GM23248 (cell line): ENCODE data around the gene DOK3. TPM values are rescaled to one million over a fixed set of nuclear protein-coding genes. Genes with fewer than 3 reads are reported as not detected.

ENCODE experiments used
- DNase-seq: peaks from one replicate; pipeline ENCODE4 v3.0.0-alpha.2; 2015
- H2AFZ ChIP-seq: fragments of 200-600 bp; sonication (generic); 2 replicates; pipeline ENCODE4 v1.6.1; 2016; ENCODE audit warnings: antibody characterized with exemption
- H3F3A ChIP-seq: fragments of 200-600 bp; sonication (generic); 2 replicates; pipeline ENCODE4 v1.6.1; 2016; ENCODE audit warnings: mild to moderate bottlenecking, antibody characterized with exemption, mixed run types; ENCODE audit not compliant: insufficient read depth
- H3K27ac ChIP-seq: fragments of 200-600 bp; sonication (generic); 2 replicates; pipeline ENCODE4 v1.5.1; 2016; ENCODE audit warnings: mild to moderate bottlenecking
- H3K27me3 ChIP-seq: fragments of 200-600 bp; sonication (generic); replicated peaks from 2 replicates; pipeline ENCODE4 v1.6.1; 2016; ENCODE audit warnings: mild to moderate bottlenecking; ENCODE audit not compliant: insufficient read depth
- H3K36me3 ChIP-seq: fragments of 200-600 bp; sonication (generic); 2 replicates; pipeline ENCODE4 v1.6.1; 2016; ENCODE audit warnings: low read depth, mild to moderate bottlenecking
- H3K4me1 ChIP-seq: fragments of 200-600 bp; sonication (generic); 2 replicates; pipeline ENCODE4 v1.6.1; 2016; ENCODE audit warnings: mild to moderate bottlenecking; ENCODE audit not compliant: insufficient read depth
- H3K4me2 ChIP-seq: fragments of 200-600 bp; sonication (generic); one replicate; pipeline ENCODE4 v1.6.1; 2016; ENCODE audit warnings: mild to moderate bottlenecking; ENCODE audit not compliant: unreplicated experiment
- H3K4me3 ChIP-seq: fragments of 200-600 bp; sonication (generic); 2 replicates; pipeline ENCODE4 v1.5.1; 2016; ENCODE audit warnings: mild to moderate bottlenecking
- H3K79me2 ChIP-seq: fragments of 200-600 bp; sonication (generic); 2 replicates; pipeline ENCODE4 v1.6.1; 2016; ENCODE audit warnings: mild to moderate bottlenecking; ENCODE audit not compliant: insufficient read depth
- H3K9ac ChIP-seq: fragments of 200-600 bp; sonication (generic); 2 replicates; pipeline ENCODE4 v1.6.1; 2016; ENCODE audit warnings: mild to moderate bottlenecking
- H3K9me2 ChIP-seq: fragments of 200-600 bp; sonication (generic); 2 replicates; pipeline ENCODE4 v1.6.1; 2016; ENCODE audit warnings: mixed run types, mild to moderate bottlenecking, moderate library complexity; ENCODE audit not compliant: insufficient read depth
- H3K9me3 ChIP-seq: fragments of 200-600 bp; sonication (generic); one replicate; pipeline ENCODE4 v1.6.1; 2017; ENCODE audit warnings: low read depth
- H4K20me1 ChIP-seq: fragments of 200-600 bp; sonication (generic); 2 replicates; pipeline ENCODE4 v1.6.0; 2016; ENCODE audit not compliant: insufficient read depth
- EZH2 ChIP-seq: fragments of 200-600 bp; sonication (generic); IDR thresholded peaks from 2 replicates; pipeline ENCODE4 v1.6.1; 2018; ENCODE audit warnings: antibody characterized with exemption, mild to moderate bottlenecking; ENCODE audit not compliant: insufficient read depth, poor library complexity, severe bottlenecking
- EZH2phosphoT487 ChIP-seq: fragments of 200-600 bp; sonication (generic); IDR thresholded peaks from 2 replicates; pipeline ENCODE4 v1.6.1; 2018; ENCODE audit warnings: antibody characterized with exemption, moderate library complexity, mild to moderate bottlenecking, low read depth; ENCODE audit not compliant: insufficient read depth
- WGBS, 2 experiments: methylation state at CpG; one replicate each; pipeline ENCODE4 v1.1.6; 2015 to 2017; ENCODE audit warnings: low lambda C conversion rate in 2 of 2, low coverage in 1 of 2; ENCODE audit errors: missing lambda C conversion rate in 2 of 2; 5-methylcytosine and 5-hydroxymethylcytosine counted together
- in situ Hi-C: fragments of 300-500 bp; cut with MboI; formaldehyde crosslinking; loops from 2 replicates; pipeline ENCODE4 v1.15.0; 2020
- polyA plus RNA-seq: library from polyadenylated mRNA; unstranded; fragments of >200 nt; fragmentation: Nextera tagmentation; extraction: Ambion mirVana; gene quantifications from 2 replicates; pipeline ENCODE4 v1.2.1, GENCODE V29; 2016
- total RNA-seq: library from RNA; depleted of rRNA; stranded (reverse); fragments of >200 nt; shearing (Covaris generic); gene quantifications from 2 replicates; pipeline ENCODE4 v1.2.3, GENCODE V29; 2014

The DOK3 gene
- total and polyA plus RNA-seq, 2 experiments from 2014 or later: 0.76 to 0.97 TPM

DNA sequence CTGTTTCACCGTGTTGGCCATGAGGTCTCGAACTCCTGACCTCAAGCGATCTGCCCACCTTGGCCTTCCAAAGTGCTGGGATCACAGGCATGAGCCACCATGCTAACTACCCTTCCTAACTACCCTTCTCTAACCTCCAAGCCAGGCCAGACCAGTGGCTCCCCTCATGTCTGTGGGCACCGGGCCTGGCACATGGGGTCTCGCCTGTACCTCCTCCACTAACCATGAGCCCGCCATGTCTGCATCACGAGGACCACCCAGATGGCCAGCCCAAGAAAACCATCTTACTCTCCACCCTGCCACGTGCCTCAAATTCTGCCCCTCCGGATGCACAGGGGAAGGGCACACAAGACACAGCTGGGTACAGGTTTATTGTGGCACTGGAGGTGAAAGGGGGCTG lies 26.6 kb downstream of the DOK3 start:
- H3K4me1 ChIP-seq: peaks cover 30% of the 10 kb centered on the region
- H2AFZ ChIP-seq: no peak overlapping the region
- WGBS, 2 experiments: 94% methylated on average over 9 of the region's 9 CpGs
- no peak overlapping the region for H3K4me3 ChIP-seq
- no peaks in the 10 kb centered on the region for H3K27me3 ChIP-seq
- no peak overlapping the region for H3K4me2 ChIP-seq
- peak overlapping the region; percentile 39 for H3K27ac ChIP-seq
- H3K9me3 ChIP-seq: no peaks in the 10 kb centered on the region
- H3K9me2 ChIP-seq: no peaks in the 10 kb centered on the region
- DNase-seq: no peak
- peaks cover 93% of the 10 kb centered on the region for H3F3A ChIP-seq
- peaks cover 48% of the 10 kb centered on the region for H3K36me3 ChIP-seq
- TF ChIP-seq EZH2phosphoT487 (no peak), EZH2 (no peak)
- H4K20me1 ChIP-seq: 0 out of 2 replicates have a peak, but pooled peaks cover 4% of the 10 kb centered on the region
- peaks cover 23% of the 10 kb centered on the region for H3K79me2 ChIP-seq
- in situ Hi-C loops: no loop called here
- no peak overlapping the region for H3K9ac ChIP-seq

DNA sequence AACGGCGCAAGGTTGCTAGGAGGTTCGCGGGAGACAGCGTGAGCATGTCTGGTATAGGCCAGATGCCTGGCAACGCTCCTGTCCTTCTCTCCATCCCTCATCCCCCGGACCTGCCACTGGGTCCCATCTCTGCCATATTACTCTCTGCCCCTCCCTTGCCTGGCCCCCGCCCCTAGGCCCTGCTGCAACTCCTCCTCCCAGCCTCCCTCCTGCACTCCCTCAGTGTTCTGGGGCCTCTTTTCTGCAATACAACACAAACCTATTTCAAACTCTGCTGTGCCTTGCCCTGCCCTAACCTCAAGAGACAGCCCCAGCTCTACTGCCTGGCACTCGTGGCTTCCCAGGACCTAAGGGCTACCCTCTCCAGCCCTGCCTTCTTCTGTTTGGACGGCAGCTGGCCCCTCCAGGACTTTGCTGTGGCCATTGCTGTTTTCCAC lies 27.2 kb downstream of the DOK3 start:
- 88 to 94% methylated on average over 10 of the region's 10 CpGs for WGBS, 2 experiments
- Histone ChIP-seq H3K27ac (peak overlapping the region; percentile 39), H3K4me2 (no peak overlapping the region), H3K79me2 (peaks cover 16% of the 10 kb centered on the region), H3K36me3 (peaks cover 42% of the 10 kb centered on the region), H3F3A (peaks cover 86% of the 10 kb centered on the region), H2AFZ (no peak overlapping the region), H4K20me1 (0 out of 2 replicates have a peak, but pooled peaks cover 4% of the 10 kb centered on the region), H3K4me1 (peaks cover 30% of the 10 kb centered on the region), H3K27me3 (no peaks in the 10 kb centered on the region), H3K9me3 (no peaks in the 10 kb centered on the region), H3K9ac (peak overlapping the region; percentile 8; the same call in 1 of the 2 replicates), H3K9me2 (no peaks in the 10 kb centered on the region), H3K4me3 (no peak overlapping the region)
- peak; percentile 53 for DNase-seq
- in situ Hi-C loops: no loop called here
- TF ChIP-seq EZH2phosphoT487 (no peak), EZH2 (no peak)

DNA sequence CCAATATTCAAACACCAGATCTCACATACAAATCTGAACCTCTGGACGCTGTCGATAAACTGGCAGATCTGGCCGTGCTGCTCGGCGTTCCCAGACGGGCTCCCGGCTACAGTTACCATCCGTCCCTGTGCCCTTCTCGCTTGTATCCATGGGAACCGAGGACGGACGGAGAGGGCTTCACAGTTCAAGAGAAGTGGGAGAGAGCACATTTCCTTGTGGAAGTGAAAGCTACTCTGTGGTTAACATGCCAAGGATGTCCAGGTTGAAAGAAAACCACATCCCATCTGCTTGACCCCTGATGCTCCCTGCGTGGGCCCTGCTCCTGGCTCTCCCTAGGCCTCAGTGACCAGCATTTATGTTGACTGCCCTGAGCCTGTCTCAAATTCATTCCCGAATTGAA lies 29.9 kb downstream of the DOK3 start:
- Histone ChIP-seq H3K4me2 (no peak overlapping the region), H3F3A (peaks cover 80% of the 10 kb centered on the region), H3K9ac (peak overlapping the region; percentile 48), H3K9me3 (no peaks in the 10 kb centered on the region), H3K9me2 (no peaks in the 10 kb centered on the region), H3K27ac (peak overlapping the region; percentile 67), H3K27me3 (no peaks in the 10 kb centered on the region), H3K79me2 (no peaks in the 10 kb centered on the region), H3K4me1 (peaks cover 30% of the 10 kb centered on the region), H2AFZ (no peak overlapping the region), H3K36me3 (peaks cover 17% of the 10 kb centered on the region; the same call in 1 of the 2 replicates), H3K4me3 (no peak overlapping the region), H4K20me1 (no peaks in the 10 kb centered on the region)
- 38 to 42% methylated on average over 14 of the region's 14 CpGs for WGBS, 2 experiments
- DNase-seq: peak; percentile 38
- TF ChIP-seq EZH2 (no peak), EZH2phosphoT487 (no peak)
- in situ Hi-C loops: no loop called here

DNA sequence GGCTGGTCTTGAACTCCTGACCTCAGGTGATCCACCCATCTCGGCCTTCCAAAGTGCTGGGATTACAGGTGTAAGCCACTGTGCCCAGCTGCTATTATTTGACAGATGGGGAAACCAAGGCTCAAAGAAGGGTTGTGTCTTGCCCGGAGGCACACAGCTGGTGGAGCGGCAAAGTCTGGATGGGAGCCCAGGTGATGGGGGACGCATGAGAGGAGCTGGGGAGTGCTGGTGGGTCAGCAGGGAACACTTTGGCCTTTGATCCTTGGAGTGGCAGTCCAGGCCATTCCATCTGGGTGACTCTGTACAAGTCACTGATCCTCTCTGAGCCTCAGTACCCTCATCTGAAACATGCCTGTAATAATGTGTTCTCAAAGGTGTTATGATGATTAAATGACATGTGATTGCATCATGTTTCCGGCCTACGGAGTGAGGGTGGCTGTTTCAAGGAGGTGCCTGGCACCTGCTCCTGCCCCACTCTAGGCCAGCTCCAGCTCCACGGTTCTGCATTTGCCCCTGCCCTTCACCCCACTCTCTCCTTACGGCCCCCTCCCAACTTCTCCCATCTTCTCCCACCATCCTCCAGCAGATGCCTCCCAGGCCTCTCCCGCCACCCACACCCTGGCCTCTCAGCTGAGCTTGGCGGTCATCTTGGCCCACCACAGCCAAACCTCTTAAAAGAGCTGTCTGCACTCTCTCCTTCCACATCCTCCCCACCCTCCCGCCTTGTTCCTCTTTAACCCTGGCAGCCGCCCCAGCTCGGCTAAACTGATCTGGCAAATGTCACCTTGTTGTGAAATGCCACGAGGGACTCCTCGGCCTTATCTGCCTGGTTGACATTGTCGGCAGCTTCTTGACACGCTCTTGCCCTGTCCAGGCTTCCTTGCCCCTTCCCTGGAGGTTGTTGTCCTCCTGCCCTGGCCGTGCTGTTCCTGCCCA lies 30.6 kb downstream of the DOK3 start:
- in situ Hi-C loops: no loop called here
- peak overlapping the region; percentile 67 for H3K27ac ChIP-seq
- H3K36me3 ChIP-seq: 0 out of 2 replicates have a peak, but pooled peaks cover 9% of the 10 kb centered on the region
- DNase-seq: peak; percentile 73
- peak overlapping the region; percentile 48 for H3K9ac ChIP-seq
- H3K4me3 ChIP-seq: no peak overlapping the region
- WGBS, 2 experiments: 37 to 38% methylated on average over 17 to 18 of the region's 18 CpGs
- no peak overlapping the region for H2AFZ ChIP-seq
- H3K79me2 ChIP-seq: no peaks in the 10 kb centered on the region
- TF ChIP-seq EZH2: no peak
- no peak for TF ChIP-seq EZH2phosphoT487
- no peaks in the 10 kb centered on the region for H3K9me3 ChIP-seq
- H3K27me3 ChIP-seq: no peaks in the 10 kb centered on the region
- H3K4me1 ChIP-seq: peaks cover 33% of the 10 kb centered on the region
- no peaks in the 10 kb centered on the region for H3K9me2 ChIP-seq
- no peak overlapping the region for H3K4me2 ChIP-seq
- H4K20me1 ChIP-seq: no peaks in the 10 kb centered on the region
- peaks cover 79% of the 10 kb centered on the region for H3F3A ChIP-seq
